GM13977 (cell line): ENCODE data around the gene MYOZ3.

Experiments
- DNase-seq: peaks from one replicate; pipeline ENCODE4 v3.0.0; 2012; ENCODE audit warnings: low spot score
- in situ Hi-C: fragments of 300-500 bp; cut with MboI; formaldehyde crosslinking; loops from one replicate; pipeline ENCODE4 v1.12.0; 2022; ENCODE audit warnings: low sequenced_read_pairs, low pct_unique_long_range_greater_than_20kb, mixed read lengths, inconsistent platforms; ENCODE audit not compliant: unreplicated experiment
- TF ChIP-seq, protein P1 (sequence below): IDR thresholded peaks from 2 replicates; pipeline ENCODE4 v1.5.1; 2012; ENCODE audit warnings: mild to moderate bottlenecking, control low read depth; ENCODE audit not compliant: insufficient read depth; ENCODE audit errors: extremely low read depth, missing control alignments

MYOZ3 gene

DNA sequence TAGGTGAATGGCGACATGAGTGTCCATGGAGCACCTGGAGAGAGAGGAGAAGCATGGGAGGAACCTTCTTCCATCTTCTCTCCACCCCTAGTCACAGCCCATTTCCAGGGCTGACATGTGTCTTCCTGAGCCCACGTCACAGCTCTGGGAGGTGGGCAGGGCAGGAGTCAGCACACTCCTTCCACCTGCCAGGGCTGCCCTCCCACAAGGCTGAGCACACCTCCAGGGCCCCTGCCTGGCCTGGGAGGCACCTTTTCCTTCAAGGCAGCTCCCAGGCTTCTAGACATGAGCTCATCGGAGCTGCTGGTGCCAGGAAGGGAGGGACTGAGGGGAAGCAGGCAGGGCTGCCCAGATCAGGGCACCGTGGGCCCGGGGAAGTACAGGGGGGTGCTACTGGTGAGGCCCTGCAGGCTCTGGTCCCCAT is 34.2 kb upstream of the MYOZ3 start:
- no peak for DNase-seq
- in situ Hi-C loops = no loop called here
- TF ChIP-seq, protein P1, sequence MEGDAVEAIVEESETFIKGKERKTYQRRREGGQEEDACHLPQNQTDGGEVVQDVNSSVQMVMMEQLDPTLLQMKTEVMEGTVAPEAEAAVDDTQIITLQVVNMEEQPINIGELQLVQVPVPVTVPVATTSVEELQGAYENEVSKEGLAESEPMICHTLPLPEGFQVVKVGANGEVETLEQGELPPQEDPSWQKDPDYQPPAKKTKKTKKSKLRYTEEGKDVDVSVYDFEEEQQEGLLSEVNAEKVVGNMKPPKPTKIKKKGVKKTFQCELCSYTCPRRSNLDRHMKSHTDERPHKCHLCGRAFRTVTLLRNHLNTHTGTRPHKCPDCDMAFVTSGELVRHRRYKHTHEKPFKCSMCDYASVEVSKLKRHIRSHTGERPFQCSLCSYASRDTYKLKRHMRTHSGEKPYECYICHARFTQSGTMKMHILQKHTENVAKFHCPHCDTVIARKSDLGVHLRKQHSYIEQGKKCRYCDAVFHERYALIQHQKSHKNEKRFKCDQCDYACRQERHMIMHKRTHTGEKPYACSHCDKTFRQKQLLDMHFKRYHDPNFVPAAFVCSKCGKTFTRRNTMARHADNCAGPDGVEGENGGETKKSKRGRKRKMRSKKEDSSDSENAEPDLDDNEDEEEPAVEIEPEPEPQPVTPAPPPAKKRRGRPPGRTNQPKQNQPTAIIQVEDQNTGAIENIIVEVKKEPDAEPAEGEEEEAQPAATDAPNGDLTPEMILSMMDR = no peak

DNA sequence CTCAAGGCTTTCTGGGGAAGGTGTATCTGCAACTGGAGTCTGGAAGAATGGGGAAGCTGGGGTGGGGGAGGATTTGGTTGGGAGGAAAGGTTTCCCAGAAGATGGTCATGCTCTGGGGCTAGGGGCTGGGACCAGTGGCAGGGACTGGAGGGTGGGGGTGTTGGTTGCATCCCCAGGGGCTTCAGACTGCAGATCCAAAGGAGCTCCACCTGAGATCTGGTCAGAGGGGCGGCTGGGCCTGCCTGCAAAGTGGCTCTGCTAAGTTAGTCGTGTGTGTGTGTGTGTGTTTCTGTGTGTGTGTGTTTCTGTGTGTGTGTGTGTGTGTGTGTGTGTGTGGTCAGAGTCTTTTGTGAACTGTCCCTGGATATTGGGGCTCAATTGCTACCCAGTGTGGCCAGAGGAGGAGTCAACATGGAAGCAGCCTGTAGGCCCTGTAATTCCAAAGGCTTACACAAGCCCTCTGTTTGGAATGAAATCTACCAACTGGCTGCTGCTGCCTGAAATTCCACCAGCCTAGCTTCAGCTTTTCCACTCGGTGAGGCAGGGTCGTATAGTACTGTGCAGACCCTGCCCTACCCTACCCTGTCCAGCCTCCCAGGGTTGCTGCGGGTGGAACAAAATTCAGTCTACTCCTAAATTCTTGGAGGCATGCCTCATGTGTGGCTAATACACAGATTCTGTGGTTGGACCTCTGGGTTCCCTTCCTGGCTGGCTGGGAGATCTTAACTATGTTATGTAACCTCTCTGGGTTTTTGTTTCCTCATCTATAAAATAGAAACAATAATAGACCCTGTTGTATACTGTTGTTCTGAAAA is 33.1 kb upstream of the MYOZ3 start:
- in situ Hi-C loops = no loop called here
- TF ChIP-seq, protein P1 = no peak
- DNase-seq = no peak

DNA sequence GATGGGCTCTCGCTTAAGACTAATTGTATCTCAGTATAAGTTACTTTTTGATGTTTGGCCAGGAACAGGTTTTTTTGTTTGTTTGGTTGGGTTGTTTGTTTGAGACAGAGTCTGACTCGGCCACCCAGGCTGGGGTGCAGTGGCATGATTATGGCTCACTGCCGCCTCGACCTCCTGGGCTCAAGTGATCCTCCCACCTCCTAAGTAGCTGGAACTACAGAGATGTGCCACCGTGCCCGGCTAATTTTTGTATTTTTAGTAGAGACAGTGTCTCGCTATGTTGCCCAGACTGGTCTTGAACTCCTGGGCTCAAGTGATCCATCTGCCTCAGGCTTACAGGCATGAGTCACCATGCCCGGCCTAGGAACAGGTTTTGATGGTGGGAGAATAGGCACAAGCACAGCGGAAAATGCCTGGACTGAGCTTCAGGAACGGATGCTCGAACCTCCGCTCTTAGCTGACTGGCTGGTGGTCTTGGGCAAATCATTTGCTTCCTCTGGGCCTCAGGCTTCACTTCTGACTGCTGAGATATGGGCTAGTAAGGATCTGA is 32.0 kb upstream of the MYOZ3 start:
- in situ Hi-C loops = no loop called here
- DNase-seq = no peak
- TF ChIP-seq, protein P1 = no peak

GRCh38 chr5:150630016-150630415 is 31.0 kb upstream of the MYOZ3 start:
- in situ Hi-C loops = no loop called here
- TF ChIP-seq, protein P1 = no peak

DNA sequence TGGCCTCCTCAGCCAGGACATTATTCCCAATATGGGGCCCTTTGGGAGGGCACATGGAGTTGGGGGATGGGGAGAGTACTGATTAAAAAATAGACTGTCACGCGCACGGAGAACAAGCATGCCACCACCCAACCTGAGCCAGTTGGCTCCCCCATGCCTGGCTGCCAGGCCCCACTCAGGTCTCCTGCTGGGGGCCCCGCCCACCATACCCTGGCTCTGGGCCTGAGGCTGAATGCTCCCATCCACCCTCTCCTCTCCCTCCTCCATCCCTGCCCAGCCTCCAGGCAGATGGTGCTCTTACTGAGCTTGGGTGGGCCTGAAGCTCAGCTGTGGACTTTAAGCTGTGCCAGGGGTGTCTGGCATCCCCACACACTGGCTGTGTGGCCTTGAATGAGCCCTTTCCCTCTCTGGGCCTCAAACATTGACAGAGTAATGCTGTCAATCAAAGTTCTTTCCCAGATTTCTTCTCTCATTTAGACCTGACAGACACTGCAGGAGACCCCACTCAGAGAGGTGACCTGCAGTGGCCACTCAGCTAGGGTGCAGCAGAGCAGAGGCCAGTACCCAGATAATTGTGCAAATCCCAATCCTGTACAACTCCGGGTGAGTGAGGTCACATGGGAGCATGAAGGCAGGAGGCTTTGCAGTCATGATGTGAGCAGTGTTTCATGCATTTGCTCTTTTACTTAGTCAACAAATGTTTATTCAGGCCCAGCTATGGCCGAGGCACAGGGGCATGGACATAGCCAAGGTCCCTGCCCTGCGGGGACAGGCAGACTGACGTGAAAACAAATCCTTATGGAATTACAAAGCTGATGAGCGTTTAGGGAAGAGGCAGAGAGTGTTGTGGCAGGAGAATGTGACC is 30.4 kb upstream of the MYOZ3 start:
- TF ChIP-seq, protein P1 = no peak
- no peak for DNase-seq
- in situ Hi-C loops = no loop called here

More at GRCh38 chr5:150630016-150630415, 31.0 kb upstream of the MYOZ3 start:
- DNase-seq = no peak

DNA sequence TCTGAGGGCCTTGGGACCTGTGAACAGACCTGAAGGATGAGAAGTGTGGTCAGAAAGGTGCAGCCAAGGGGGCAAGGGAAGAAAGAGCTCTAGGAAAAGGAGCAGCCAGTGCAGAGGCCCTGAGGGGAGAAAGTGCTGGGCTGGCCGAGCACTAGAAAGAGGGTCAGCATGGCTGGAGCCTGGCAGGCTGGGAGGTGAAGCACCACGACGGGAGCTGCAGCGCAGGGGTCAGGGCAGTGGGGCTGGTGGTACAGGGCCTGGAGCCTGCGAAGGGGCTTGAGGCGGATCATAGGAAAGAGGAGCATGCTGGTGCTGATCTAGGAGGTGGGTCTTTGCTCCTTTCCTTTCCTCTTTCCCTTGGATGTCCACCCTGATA is 29.7 kb upstream of the MYOZ3 start:
- in situ Hi-C loops = no loop called here
- TF ChIP-seq, protein P1 = no peak
- DNase-seq = no peak
